Transverse colon (tissue), 4 donors: ENCODE measurements around the gene GDF2.

ENCODE experiments used
- POLR2A ChIP-seq: fragments of 450-650 bp; IDR thresholded peaks from one replicate; pipeline ENCODE4 v1.6.1; 2016; ENCODE audit warnings: antibody characterized with exemption, mild to moderate bottlenecking, moderate library complexity
- POLR2AphosphoS5 ChIP-seq, 3 donors: sonication (generic); formaldehyde crosslinking; IDR thresholded peaks; one replicate each; pipeline ENCODE4 v1.6.1; 2016; ENCODE audit warnings: antibody characterized with exemption in 3 of 3
- TF ChIP-seq, protein P1 (sequence below), 5 experiments: fragments of 200-600 bp in 3 of 5; fragments of 450-650 bp in 2 of 5; sonication (generic) in 3 of 5; IDR thresholded peaks; 1 replicate in 2 of 5; 2 replicates in 3 of 5; pipeline ENCODE4 v1.5.1; 2016 to 2017; ENCODE audit warnings: antibody characterized with exemption in 5 of 5, inconsistent platforms in 3 of 5, mild to moderate bottlenecking in 2 of 5, moderate library complexity in 1 of 5

DNA sequence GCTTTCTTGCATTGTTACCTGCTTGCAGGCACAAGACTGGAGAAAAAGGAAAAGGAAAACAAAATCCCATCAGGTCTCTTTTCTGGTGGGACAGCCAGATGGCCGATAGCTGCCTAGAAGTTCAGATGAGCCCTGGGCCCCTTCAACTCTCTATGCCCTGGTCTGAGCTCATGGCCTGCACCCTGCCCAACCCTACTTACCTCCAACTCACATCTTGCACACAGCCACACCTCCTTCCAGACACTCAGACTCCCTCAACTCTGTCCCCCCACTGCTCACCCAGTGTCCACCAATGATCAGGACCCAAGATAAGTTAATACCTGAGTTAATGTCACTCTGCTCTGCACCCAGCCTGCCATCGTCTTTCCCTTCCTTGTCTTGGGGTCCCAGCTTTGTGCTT, 36.8 kb downstream of the GDF2 start:
- TF ChIP-seq, protein P1, sequence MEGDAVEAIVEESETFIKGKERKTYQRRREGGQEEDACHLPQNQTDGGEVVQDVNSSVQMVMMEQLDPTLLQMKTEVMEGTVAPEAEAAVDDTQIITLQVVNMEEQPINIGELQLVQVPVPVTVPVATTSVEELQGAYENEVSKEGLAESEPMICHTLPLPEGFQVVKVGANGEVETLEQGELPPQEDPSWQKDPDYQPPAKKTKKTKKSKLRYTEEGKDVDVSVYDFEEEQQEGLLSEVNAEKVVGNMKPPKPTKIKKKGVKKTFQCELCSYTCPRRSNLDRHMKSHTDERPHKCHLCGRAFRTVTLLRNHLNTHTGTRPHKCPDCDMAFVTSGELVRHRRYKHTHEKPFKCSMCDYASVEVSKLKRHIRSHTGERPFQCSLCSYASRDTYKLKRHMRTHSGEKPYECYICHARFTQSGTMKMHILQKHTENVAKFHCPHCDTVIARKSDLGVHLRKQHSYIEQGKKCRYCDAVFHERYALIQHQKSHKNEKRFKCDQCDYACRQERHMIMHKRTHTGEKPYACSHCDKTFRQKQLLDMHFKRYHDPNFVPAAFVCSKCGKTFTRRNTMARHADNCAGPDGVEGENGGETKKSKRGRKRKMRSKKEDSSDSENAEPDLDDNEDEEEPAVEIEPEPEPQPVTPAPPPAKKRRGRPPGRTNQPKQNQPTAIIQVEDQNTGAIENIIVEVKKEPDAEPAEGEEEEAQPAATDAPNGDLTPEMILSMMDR (IDR thresholded peaks at IDR 0.05), result no peak
- no peak for TF ChIP-seq POLR2A
- no peak for TF ChIP-seq POLR2AphosphoS5 (IDR thresholded peaks at IDR 0.05)
